Spinal cord (tissue), 10 donors: Measurements from ENCODE around the gene ESRRG. TPM values are rescaled to one million over a fixed set of nuclear protein-coding genes. Genes with fewer than 3 reads are reported as not detected.

Source experiments
- DNase-seq, 6 donors: peaks; one replicate each; pipeline versions ENCODE4 v3.0.0 to v3.0.0-alpha.2; 2013 to 2015; ENCODE audit warnings: low spot score in 6 of 6, low read depth in 4 of 6
- H3K27ac ChIP-seq: one replicate; pipeline ENCODE4 v1.5.1; 2013; ENCODE audit warnings: low read depth, low read length, control low read depth
- H3K27me3 ChIP-seq: one replicate; pipeline ENCODE4 v1.6.1; 2013; ENCODE audit warnings: low read length; ENCODE audit not compliant: control insufficient read depth, insufficient read depth
- H3K36me3 ChIP-seq: one replicate; pipeline ENCODE4 v1.6.1; 2013; ENCODE audit warnings: low read length; ENCODE audit not compliant: control insufficient read depth, insufficient read depth
- H3K4me1 ChIP-seq: one replicate; pipeline ENCODE4 v1.6.1; 2013; ENCODE audit warnings: low read length; ENCODE audit not compliant: control insufficient read depth, insufficient read depth
- H3K4me3 ChIP-seq: one replicate; pipeline ENCODE4 v1.5.1; 2013; ENCODE audit warnings: low read depth, low read length, control low read depth
- H3K9me3 ChIP-seq: one replicate; pipeline ENCODE4 v1.6.1; 2013; ENCODE audit warnings: low read length; ENCODE audit not compliant: control insufficient read depth, insufficient read depth
- WGBS: methylation state at CpG from one replicate; pipeline ENCODE4 v1.1.5; 2013; ENCODE audit warnings: missing lambda C conversion rate; ENCODE audit not compliant: insufficient coverage; 5-methylcytosine and 5-hydroxymethylcytosine counted together
- polyA plus RNA-seq, 2 donors: library from polyadenylated mRNA; unstranded; fragments of 120-200 nt; gene quantifications; one replicate each; pipeline ENCODE4 v1.2.1, GENCODE V29; 2013; ENCODE audit not compliant: insufficient read length in 2 of 2
- total RNA-seq, 2 donors: library from RNA; depleted of rRNA in 1 of 2; stranded (reverse); fragments of 120-200 nt in 1 of 2; fragments of >200 nt in 1 of 2; gene quantifications; one replicate each; pipeline versions ENCODE4 v1.2.3 to v1.2.4, GENCODE V29; 2013 to 2014
- donor health status: healthy.

ESRRG gene
- total and polyA plus RNA-seq, 4 donors, result 14.1 to 48.4 (median 34.8) TPM

DNA sequence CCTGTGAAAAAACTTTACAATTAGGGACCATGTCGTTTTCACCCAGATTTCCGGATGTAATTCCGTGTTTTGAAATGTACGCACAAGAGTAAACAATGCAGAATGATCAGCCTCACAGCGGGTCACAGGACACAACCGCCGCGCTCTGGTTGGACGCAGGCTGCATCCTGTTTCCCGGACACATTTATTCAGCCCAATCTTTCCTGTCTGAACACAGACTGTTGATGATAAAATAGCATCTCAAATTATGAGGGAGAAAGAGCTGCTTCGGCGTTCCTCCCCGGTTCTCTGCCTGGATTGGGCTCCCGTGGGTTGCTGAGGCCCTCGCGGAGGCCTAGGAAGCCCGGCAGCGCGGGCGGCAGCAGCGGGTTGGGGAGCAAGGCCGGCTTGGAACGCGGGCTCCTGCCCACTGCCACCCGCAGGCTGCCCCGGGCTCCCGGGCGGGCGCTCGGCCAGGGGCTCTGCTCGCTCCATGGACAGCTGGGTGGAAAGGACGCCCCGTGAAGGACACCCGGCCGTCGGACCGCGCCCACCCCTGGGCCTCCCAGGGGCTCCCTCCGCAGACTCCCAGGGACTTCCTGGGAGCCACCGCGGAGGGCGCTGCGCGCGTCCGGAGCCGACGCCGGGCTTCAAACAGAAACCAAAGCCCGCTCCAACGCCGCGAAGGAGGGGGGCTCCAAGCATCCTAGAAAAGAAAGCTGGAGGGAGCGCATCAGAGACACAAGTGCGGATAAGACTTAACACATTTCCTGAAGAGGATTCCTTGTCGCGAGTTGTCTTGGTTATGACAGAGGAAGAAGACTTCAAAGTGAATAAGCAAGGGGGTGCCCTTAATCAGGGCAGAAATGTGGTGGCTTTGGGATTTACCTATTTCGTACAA, 122.3 kb downstream of the ESRRG start:
- under 1% methylated on average over 56 of the region's 58 CpGs for WGBS

DNA sequence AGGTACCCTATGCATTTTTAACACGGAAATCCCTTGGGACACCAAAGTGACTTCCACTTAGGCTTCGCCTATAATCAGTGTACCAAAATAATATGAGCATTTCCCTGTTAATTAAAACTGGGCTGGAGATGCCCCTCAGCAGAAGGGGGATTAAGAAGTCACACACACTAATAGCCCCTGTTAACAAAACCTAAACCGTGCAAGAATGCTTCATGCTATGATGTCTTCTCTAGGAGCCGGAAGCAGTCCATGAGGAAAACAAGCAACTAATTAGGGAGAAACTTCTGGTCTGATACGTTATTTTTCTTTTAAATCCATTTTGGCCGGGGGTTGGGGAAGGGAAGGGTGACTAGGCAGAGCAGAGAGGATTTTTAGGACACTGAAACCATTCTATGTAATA, 123.4 kb downstream of the ESRRG start:
- DNase-seq, result no peak
- no peaks in the 10 kb centered on the region for H3K4me1 ChIP-seq
- no peak overlapping the region for H3K4me3 ChIP-seq
- H3K27ac ChIP-seq, result no peak overlapping the region
- no peaks in the 10 kb centered on the region for H3K27me3 ChIP-seq
- no peaks in the 10 kb centered on the region for H3K36me3 ChIP-seq
- no CpG with 5 or more reads among the region's 6 CpGs for WGBS
- no peaks in the 10 kb centered on the region for H3K9me3 ChIP-seq

More for the DNA sequence above, 122.3 kb downstream of the ESRRG start:
- H3K36me3 ChIP-seq, result no peaks in the 10 kb centered on the region
- H3K4me3 ChIP-seq, result peak overlapping the region; percentile 42
- no peaks in the 10 kb centered on the region for H3K9me3 ChIP-seq
- H3K27ac ChIP-seq, result peak overlapping the region; percentile 80
- no peaks in the 10 kb centered on the region for H3K4me1 ChIP-seq
- DNase-seq, result peak; percentile 57 to 93 (median 76)
- no peaks in the 10 kb centered on the region for H3K27me3 ChIP-seq

DNA sequence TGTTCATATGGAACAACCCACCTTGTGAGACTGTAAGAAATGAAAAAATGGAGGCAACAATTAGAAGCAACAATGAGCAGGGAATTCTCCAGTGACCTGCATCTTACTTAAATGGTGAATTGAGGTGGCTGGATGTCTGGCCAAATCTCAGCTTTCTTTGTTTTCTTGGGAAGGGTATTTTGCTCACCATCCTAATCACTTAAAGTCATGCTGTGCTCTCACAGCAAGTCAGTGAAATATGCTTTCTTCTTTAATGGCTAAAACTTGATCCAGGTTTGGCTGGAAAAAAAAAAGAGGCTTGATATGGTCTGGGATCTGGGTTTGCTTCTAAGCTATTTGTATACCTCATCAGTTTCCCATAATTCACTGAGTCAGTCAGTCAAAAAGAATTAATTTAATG, 124.8 kb downstream of the ESRRG start:
- Histone ChIP-seq H3K36me3 (no peaks in the 10 kb centered on the region), H3K4me1 (no peaks in the 10 kb centered on the region), H3K27me3 (no peaks in the 10 kb centered on the region), H3K27ac (no peak overlapping the region), H3K4me3 (no peak overlapping the region), H3K9me3 (no peaks in the 10 kb centered on the region)
- DNase-seq, result no peak

DNA sequence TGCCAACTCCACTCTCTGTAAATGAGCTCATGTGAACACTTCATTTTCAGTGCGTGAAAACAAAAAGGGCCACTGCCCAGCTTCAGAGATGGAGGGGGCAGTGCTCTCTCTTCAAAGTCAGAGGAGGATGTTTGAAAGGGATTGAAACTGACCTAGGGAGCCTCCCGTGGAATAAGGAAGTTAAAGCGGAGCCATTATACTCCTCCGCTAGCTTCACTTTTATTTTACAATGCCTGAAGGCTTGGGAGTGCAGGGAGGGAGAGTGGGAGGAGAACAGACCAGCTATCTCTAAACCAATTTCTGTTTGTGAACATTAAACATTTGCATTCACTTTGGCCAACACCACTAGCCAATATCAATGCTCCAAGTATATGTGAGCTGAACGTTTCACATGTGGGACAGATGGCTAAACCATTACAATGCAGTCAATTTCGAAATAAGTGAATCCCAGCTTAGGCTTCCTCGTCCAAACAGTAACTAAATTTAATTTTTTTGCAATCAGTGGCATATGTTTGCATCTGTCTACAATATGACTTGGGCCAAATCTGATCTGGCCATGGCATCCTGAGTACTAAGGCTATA, 126.9 kb downstream of the ESRRG start:
- Histone ChIP-seq H3K9me3 (no peaks in the 10 kb centered on the region), H3K27ac (no peak overlapping the region), H3K36me3 (no peaks in the 10 kb centered on the region), H3K4me3 (no peak overlapping the region), H3K4me1 (no peaks in the 10 kb centered on the region), H3K27me3 (no peaks in the 10 kb centered on the region)
- WGBS, result no CpG with 5 or more reads among the region's 7 CpGs
- peak in 2 of 6 donors; percentile 15 to 50 for DNase-seq

DNA sequence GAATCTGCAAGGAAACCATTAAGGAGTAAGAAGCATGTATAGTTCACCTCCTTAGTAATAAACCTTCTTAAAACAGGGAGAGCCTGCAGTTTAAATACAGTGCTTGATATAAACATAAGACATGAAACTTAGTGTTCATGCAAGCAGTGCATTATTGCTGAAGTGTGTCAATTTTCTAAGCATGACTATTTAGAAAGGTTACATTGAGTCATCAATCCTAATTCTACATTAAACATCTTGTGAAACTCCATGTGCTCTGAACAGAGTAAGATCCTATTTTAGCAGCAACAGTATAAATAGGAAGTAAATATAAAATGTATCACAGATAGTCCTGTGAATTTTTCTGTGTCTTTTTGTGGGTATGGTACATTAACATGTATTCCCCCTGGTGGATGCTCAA, 135.5 kb downstream of the ESRRG start:
- Histone ChIP-seq H3K9me3 (no peaks in the 10 kb centered on the region), H3K36me3 (no peaks in the 10 kb centered on the region), H3K27me3 (no peaks in the 10 kb centered on the region), H3K4me1 (no peaks in the 10 kb centered on the region), H3K4me3 (no peak overlapping the region), H3K27ac (no peak overlapping the region)
- no peak for DNase-seq

DNA sequence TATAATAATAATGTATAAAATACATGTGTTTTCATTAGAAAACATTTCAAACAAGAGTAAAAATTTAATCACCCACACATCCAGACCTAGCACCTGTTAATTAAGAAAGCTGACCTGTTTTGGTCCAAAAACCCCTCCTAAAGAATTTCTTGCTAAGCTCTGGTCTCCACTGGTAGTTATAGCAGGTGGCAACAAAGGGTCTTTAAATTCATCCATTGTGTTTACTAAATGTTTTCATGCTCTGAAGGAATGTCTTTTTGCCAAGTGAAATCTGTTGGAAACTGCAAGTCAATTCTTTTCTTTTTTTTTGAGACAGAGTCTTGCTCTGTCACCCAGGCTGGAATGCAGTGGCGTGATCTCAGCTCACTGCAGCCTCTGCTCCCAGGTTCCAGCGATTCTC, 141.1 kb downstream of the ESRRG start:
- WGBS, result 60% methylated on average over 2 of the region's 2 CpGs
- Histone ChIP-seq H3K4me1 (no peaks in the 10 kb centered on the region), H3K9me3 (no peaks in the 10 kb centered on the region), H3K4me3 (no peak overlapping the region), H3K27me3 (no peaks in the 10 kb centered on the region), H3K27ac (no peak overlapping the region), H3K36me3 (no peaks in the 10 kb centered on the region)
- no peak for DNase-seq

DNA sequence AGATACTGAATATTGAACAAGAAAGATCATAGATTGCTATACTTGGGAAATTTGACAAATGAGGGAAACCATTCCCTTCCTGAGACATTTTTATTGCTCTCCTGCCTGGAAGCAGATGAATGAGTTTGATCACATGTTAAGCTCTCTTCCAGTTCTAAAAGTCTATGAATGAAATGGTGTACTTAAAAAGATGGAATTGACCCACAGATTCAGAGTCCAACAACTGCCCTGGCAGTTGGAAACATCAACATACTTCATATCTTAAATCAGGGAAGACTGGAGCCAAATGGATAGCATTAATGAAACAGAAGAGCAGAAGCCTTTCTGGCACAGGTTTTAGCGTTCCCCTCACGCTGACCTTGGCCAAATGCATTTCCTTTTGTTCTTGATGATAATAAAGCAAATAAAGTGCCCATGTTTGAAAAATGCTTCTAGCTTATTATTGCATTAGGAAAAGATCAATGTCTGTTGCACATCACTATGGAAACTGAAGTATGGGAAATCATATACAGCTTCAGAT, 142.6 kb downstream of the ESRRG start:
- H3K36me3 ChIP-seq, result no peaks in the 10 kb centered on the region
- no peaks in the 10 kb centered on the region for H3K9me3 ChIP-seq
- no peaks in the 10 kb centered on the region for H3K27me3 ChIP-seq
- no CpG with 5 or more reads among the region's 2 CpGs for WGBS
- H3K27ac ChIP-seq, result no peak overlapping the region
- H3K4me3 ChIP-seq, result no peak overlapping the region
- peak in 1 of 6 donors; percentile 48 for DNase-seq
- no peaks in the 10 kb centered on the region for H3K4me1 ChIP-seq

DNA sequence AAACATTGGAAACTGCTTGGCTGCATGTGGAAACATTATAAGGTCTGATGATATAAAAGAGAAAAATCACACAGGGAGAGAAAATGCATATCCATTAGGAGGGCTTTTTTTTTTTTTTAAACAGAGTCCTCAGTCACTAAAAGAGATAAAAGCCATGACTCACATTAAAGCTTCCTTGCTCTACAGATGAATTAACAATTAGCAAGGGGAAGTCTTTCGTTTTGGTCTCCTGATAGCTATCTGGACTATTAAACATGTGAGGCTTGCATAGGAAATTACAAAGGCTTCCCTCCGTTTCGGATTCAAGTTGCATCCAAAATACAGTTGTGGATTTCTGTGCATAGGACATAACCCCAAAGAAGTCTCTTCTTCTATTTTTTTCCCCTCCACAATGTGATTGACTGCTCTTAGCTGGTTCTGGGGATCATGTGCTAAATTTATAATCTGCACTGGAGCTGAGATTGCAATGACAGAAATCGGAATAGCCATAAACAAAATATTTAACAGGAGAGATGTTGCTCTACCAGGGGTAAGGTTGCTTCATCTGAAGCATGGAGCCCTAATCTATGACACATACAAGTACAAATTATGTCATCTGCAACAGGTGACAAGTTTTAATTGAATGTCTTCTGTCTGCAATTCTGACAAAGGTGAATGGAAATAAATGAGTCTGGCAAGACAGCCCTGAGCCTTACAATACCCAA, 146.8 kb downstream of the ESRRG start:
- DNase-seq, result peak in 1 of 6 donors; percentile 56
- Histone ChIP-seq H3K9me3 (no peaks in the 10 kb centered on the region), H3K4me1 (no peaks in the 10 kb centered on the region), H3K4me3 (no peak overlapping the region), H3K36me3 (no peaks in the 10 kb centered on the region), H3K27me3 (no peaks in the 10 kb centered on the region), H3K27ac (no peak overlapping the region)
- no CpG with 5 or more reads among the region's 4 CpGs for WGBS

DNA sequence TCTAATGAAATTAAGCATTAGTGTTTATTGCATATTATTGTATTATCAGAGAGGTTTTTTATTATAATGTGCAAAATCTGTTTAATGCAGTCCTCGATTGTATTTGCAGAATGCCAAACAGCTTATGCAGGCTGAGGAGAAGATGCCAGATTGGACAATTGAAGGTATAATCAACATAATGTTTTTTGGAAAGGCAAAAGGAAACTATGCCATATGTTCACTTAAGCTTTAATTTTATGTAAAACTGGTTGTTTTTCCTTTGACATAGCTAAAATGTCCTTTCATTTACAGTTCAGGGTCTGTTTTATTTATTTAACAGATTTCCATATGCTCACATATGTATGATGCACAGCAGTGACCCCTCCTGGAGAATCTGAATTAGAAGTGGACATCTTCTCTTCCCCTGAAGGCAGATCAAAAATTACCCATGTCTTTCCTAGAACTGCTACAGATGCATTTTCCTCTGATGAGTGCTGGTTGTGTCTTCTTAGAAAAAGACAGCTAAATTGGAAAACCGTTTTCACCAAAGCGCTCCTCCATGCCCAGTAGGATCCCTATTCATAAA, 156.5 kb downstream of the ESRRG start:
- WGBS, result 80% methylated on average over 2 of the region's 3 CpGs
- Histone ChIP-seq H3K27ac (no peak overlapping the region), H3K4me1 (no peaks in the 10 kb centered on the region), H3K36me3 (no peaks in the 10 kb centered on the region), H3K9me3 (no peaks in the 10 kb centered on the region), H3K27me3 (no peaks in the 10 kb centered on the region), H3K4me3 (no peak overlapping the region)
- DNase-seq, result peak in 2 of 6 donors; percentile 33 to 58
